SKM-1 (cell line): Measurements from ENCODE around the gene POLR3E.
"Not testable (repeated sequence)": the region's sequence is repeated elsewhere in the genome, so short reads cannot be mapped to it uniquely, and the experiment has no call there.

Experiments
- DNase-seq: peaks from one replicate; lab custom pipeline; 2025; ENCODE audit not compliant: unreplicated experiment; lab: John Stamatoyannopoulos, UW

The POLR3E gene

GRCh38 chr16:22291860-22292318, 5.3 kb upstream of the POLR3E start:
- DNase-seq, result no peak

GRCh38 chr16:22292320-22292719, 4.9 kb upstream of the POLR3E start:
- no peak for DNase-seq

- DNase-seq, result no peak
These were observed 3.8 kb upstream of the POLR3E start for GRCh38 chr16:22293137-22294106.

GRCh38 chr16:22296225-22297113, 740 bp upstream of the POLR3E start:
- DNase-seq, result no peak

- DNase-seq, result peak; percentile 62
These were observed 893 bp downstream of the POLR3E start for GRCh38 chr16:22297871-22298733.

GRCh38 chr16:22299036-22299435, 1.8 kb downstream of the POLR3E start:
- no peak for DNase-seq

GRCh38 chr16:22300427-22301071, 3.3 kb downstream of the POLR3E start:
- DNase-seq, result no peak

- not testable (repeated sequence) for DNase-seq
These were observed 4.2 kb downstream of the POLR3E start for GRCh38 chr16:22301423-22301822.

GRCh38 chr16:22302776-22303363, 5.7 kb downstream of the POLR3E start:
- DNase-seq, result no peak

- DNase-seq, result no peak
These were observed 7.2 kb downstream of the POLR3E start for GRCh38 chr16:22304411-22304810.

GRCh38 chr16:22306788-22307187, 9.6 kb downstream of the POLR3E start:
- DNase-seq, result no peak

GRCh38 chr16:22307838-22308237, 10.6 kb downstream of the POLR3E start:
- no peak for DNase-seq

GRCh38 chr16:22308824-22309520, 11.8 kb downstream of the POLR3E start:
- DNase-seq, result no peak

GRCh38 chr16:22311520-22311919, 14.3 kb downstream of the POLR3E start:
- no peak for DNase-seq

- no peak for DNase-seq
These were observed 15.9 kb downstream of the POLR3E start for GRCh38 chr16:22312897-22313781.

GRCh38 chr16:22313876-22314470, 16.8 kb downstream of the POLR3E start:
- DNase-seq, result no peak

- no peak for DNase-seq
These were observed 17.7 kb downstream of the POLR3E start for GRCh38 chr16:22314661-22315626.
